Cardiac muscle cell (in vitro differentiated cells and primary cell): ENCODE measurements around the gene ORC3. TPM values are rescaled to one million over a fixed set of nuclear protein-coding genes. Genes with fewer than 3 reads are reported as not detected.

Experiments
- DNase-seq, 2 donors: peaks; one replicate each; pipeline versions ENCODE4 v3.0.0 to v3.0.0-alpha.2; 2010 to 2017; ENCODE audit warnings: low read depth in 1 of 2, low spot score in 1 of 2
- H3K27ac ChIP-seq: fragments of 200-600 bp; sonication (generic); 2 replicates; pipeline ENCODE4 v1.5.1; 2016
- H3K27me3 ChIP-seq: fragments of 200-600 bp; sonication (generic); 2 replicates; pipeline ENCODE4 v1.6.0; 2016; ENCODE audit warnings: control low read depth
- H3K36me3 ChIP-seq: fragments of 200-600 bp; sonication (generic); 2 replicates; pipeline ENCODE4 v1.5.1; 2016; ENCODE audit warnings: control low read depth
- H3K4me1 ChIP-seq: fragments of 200-600 bp; sonication (generic); 2 replicates; pipeline ENCODE4 v1.8.1; 2017; ENCODE audit warnings: low read depth, mild to moderate bottlenecking, mixed run types
- H3K4me3 ChIP-seq: fragments of 200-600 bp; sonication (generic); 2 replicates; pipeline ENCODE4 v1.5.1; 2016; ENCODE audit warnings: mild to moderate bottlenecking
- H3K9me3 ChIP-seq: fragments of 200-600 bp; sonication (generic); 2 replicates; pipeline ENCODE4 v1.5.1; 2017; ENCODE audit warnings: low read depth, mild to moderate bottlenecking, control low read depth
- polyA plus RNA-seq: library from polyadenylated mRNA; unstranded; fragments of >200 nt; fragmentation: Nextera tagmentation; extraction: Ambion mirVana; gene quantifications from 2 replicates; pipeline ENCODE4 v1.2.1, GENCODE V29; 2016
- total RNA-seq: library from RNA; depleted of rRNA; stranded (reverse); fragments of >200 nt; gene quantifications from 2 replicates; pipeline ENCODE4 v1.2.3, GENCODE V29; 2016
- TF ChIP-seq, protein P1 (sequence below): IDR thresholded peaks from 2 replicates; pipeline ENCODE4 v1.5.1; 2012; ENCODE audit warnings: low read depth, mild to moderate bottlenecking, low read length

Gene ORC3
- total and polyA plus RNA-seq, 2 experiments from 2014 or later = 21.5 to 40.8 TPM

DNA sequence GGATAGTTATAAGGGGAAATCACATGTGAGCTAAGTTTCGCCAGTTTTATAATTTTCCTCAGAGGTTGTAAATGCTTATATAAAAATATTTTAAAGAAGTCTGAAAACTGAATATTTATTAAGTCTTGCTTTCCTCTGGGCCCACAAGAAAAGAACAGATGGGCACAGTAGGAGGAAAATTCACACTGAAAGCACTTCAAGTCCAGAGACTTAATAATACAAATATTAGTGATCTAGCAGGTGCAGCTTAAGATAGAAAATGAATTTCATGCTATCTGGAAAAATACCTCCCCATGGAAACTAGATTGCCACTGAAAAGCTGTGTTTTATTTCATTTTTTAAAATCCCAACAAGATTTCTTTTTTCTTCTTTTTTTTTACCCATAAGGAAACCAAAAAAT lies 47.2 kb downstream of the ORC3 start:
- Histone ChIP-seq H3K36me3 (peaks cover 11% of the 10 kb centered on the region), H3K27ac (no peak overlapping the region), H3K9me3 (no peaks in the 10 kb centered on the region), H3K4me1 (no peaks in the 10 kb centered on the region), H3K27me3 (no peaks in the 10 kb centered on the region), H3K4me3 (no peak overlapping the region)
- DNase-seq = no peak
- TF ChIP-seq, protein P1, sequence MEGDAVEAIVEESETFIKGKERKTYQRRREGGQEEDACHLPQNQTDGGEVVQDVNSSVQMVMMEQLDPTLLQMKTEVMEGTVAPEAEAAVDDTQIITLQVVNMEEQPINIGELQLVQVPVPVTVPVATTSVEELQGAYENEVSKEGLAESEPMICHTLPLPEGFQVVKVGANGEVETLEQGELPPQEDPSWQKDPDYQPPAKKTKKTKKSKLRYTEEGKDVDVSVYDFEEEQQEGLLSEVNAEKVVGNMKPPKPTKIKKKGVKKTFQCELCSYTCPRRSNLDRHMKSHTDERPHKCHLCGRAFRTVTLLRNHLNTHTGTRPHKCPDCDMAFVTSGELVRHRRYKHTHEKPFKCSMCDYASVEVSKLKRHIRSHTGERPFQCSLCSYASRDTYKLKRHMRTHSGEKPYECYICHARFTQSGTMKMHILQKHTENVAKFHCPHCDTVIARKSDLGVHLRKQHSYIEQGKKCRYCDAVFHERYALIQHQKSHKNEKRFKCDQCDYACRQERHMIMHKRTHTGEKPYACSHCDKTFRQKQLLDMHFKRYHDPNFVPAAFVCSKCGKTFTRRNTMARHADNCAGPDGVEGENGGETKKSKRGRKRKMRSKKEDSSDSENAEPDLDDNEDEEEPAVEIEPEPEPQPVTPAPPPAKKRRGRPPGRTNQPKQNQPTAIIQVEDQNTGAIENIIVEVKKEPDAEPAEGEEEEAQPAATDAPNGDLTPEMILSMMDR = no peak

DNA sequence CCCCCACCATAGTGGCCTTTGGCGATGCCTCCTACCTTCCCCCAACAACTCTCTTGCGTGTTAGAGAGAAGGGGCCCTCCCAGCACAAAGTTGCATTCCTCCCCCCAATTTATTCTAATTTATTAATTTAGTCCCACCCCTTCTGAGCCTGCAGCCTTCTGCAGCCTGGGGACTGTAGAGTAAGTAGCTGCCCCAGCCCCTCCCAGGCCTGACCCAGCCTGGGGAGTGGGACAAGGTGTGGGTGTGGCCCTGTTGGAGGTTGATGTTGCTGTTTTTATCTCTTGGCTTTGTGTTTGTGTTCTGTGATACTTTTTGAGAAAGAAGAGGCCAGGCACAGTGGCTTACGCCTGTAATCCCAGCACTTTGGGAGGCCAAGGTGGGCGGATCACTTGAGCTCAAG lies 49.4 kb downstream of the ORC3 start:
- Histone ChIP-seq H3K4me3 (no peak overlapping the region), H3K27me3 (no peaks in the 10 kb centered on the region), H3K36me3 (peaks cover 11% of the 10 kb centered on the region), H3K27ac (no peak overlapping the region), H3K4me1 (no peaks in the 10 kb centered on the region), H3K9me3 (no peaks in the 10 kb centered on the region)
- DNase-seq = no peak
- TF ChIP-seq, protein P1 = no peak

DNA sequence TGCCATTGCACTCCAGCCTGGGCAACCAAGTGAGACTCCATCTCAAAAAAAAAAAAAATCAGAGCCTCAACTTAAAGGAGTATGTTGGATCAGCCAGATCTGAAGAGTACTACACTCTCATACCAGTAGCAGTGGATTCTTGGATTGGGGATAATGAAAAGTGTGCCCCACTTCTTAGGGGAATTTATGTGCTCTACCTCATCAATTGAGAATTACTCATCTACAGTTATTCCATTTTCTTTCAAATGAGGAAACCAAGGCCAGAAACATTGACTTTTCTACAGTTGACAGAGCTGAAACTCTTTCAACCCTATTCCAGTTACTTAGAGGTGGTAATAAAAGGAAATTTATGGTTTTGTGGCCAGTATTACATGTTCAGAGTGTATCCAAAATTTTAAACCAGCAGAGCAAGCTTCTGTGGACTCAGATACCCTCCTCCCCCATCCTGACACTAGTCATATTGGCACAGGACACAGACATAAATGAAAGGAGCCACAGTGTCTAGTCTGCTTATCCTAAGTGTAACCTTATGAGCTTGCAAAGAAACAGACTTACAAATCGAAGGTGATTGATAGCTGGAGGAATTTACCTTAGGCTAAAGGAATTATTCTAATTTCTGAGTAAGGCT lies 51.2 kb downstream of the ORC3 start:
- Histone ChIP-seq H3K9me3 (no peaks in the 10 kb centered on the region), H3K4me1 (no peaks in the 10 kb centered on the region), H3K27ac (peak overlapping the region; percentile 66), H3K27me3 (no peaks in the 10 kb centered on the region), H3K36me3 (peaks cover 8% of the 10 kb centered on the region), H3K4me3 (no peak overlapping the region)
- TF ChIP-seq, protein P1 = no peak
- DNase-seq = no peak

DNA sequence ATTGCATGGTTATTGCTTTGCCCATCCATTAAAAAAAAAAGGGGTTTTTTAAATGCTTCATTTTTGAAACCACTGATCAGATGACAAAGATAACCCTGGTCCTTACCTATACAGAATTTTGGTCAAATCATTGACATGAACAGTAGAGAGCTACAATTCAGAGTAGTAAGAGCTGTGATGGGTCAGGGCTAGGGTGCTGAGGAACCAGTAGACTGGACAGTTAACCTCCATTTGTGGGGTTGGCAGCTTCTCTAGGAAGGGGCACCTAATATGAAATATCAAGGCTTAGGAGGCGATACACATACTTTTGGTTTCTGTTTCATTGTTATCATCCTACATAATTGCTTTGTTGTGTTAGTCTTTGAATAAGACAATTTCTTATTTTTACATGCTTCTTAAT lies 55.1 kb downstream of the ORC3 start:
- no peaks in the 10 kb centered on the region for H3K9me3 ChIP-seq
- H3K4me3 ChIP-seq = no peak overlapping the region
- no peaks in the 10 kb centered on the region for H3K4me1 ChIP-seq
- H3K36me3 ChIP-seq = no peaks in the 10 kb centered on the region
- no peak for DNase-seq
- TF ChIP-seq, protein P1 = no peak
- no peak overlapping the region for H3K27ac ChIP-seq
- no peaks in the 10 kb centered on the region for H3K27me3 ChIP-seq

DNA sequence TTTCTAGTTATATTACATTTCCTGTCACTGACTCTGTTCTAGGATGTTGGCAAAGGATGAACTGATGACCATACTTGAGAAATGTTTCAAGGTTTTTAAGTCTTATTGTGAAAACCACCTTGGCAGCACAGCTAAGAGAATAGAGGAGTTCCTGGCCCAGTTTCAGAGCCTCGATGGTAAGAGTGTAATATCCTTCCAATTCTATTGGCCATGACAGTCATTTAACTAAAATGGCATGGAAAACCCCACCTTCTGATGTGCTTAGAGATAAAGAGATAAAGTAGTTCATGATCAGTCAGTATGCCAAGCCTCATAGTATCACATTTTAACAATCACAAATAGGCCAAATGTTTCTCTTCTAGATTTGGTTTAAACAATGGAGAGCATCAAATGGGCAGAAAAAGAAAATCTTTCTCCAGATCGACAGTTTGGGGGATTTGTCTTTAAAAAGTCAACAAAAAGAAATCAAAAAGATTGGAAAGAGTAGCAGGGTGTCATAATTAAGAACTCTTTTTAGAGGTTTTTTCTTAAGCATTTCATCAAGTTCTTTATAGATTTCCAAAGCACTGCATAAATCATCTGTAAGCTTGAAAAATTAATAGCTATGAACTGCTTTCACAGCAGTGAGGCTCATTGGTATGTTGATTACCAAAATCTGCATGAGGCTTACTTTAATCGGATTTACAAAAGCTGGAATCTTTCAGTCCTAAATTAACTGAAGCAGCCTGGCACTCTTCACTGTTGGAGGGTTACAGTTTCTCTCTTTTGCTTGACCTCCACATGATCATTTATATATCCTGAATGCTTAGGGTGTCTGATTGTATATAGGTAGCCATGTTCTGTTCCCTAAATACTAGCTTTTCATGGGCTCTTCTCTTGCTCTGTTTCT lies 63.4 kb downstream of the ORC3 start:
- H3K4me3 ChIP-seq = no peak overlapping the region

More for the DNA sequence above, 63.4 kb downstream of the ORC3 start:
- Histone ChIP-seq H3K4me1 (peaks cover 10% of the 10 kb centered on the region), H3K27ac (no peak overlapping the region), H3K9me3 (no peaks in the 10 kb centered on the region), H3K36me3 (peaks cover 3% of the 10 kb centered on the region), H3K27me3 (no peaks in the 10 kb centered on the region)
- DNase-seq = no peak
- TF ChIP-seq, protein P1 = no peak
